NCI-H345 (cell line): ENCODE results near the gene COX19.
"Not testable (repeated sequence)": the region's sequence is repeated elsewhere in the genome, so short reads cannot be mapped to it uniquely, and the experiment has no call there.

Experiments
- DNase-seq: peaks from one replicate; lab custom pipeline; 2025; lab: John Stamatoyannopoulos, UW

Gene COX19

DNA sequence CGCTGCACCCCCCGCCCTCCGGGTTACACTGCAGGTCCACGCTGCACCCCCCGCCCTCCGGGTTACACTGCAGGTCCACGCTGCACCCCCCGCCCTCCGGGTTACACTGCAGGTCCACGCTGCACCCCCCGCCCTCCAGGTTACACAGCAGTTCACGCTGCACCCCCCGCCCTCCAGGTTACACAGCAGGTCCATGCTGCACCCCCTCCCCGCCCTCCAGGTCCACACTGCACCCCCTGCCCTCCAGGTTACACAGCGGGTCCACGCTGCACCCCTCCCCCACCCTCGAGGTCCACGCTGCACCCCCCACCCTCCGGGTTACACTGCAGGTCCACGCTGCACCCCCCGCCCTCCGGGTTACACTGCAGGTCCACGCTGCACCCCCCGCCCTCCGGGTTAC lies 51.3 kb downstream of the COX19 start:
- not testable (repeated sequence) for DNase-seq

- no peak for DNase-seq
Measured at GRCh38 chr7:923108-924041, 52.0 kb downstream of the COX19 start.

DNA sequence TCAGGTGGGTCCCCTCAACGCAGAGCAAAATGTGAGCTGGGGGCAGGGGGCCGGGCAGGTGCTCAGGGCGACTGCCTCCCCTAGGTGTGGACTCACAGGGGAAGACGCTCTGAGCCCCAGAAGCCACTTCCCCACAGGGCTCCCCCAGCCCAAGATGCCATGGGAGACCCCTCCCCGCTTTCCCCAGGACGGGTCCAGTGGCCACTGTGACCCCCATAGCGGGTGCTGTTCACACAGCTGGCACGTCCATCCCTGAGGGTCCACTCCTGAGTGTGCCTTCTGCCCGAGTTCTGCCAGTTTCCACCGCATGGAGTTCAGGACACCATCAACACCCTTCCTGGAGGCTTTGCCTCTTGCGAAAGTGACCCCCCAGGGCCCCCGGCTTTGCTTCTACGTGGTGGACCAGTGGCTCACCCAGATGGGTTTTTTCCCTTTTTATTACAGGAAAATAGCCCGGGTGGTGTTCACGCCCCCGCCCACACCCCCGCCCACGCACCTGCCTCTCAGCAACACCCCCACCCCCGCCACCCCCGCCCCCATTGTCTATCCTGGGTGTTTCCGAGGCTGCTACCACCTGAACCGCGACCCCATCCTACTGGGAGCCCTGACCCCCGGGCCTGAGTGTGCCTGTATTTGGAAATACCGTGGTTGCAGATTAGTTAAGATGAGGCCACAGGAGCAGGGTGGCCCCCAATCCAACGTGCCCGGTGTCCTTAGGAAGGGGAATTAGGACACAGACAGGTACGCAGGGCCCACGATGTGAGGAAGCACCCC lies 52.8 kb downstream of the COX19 start:
- no peak for DNase-seq

DNA sequence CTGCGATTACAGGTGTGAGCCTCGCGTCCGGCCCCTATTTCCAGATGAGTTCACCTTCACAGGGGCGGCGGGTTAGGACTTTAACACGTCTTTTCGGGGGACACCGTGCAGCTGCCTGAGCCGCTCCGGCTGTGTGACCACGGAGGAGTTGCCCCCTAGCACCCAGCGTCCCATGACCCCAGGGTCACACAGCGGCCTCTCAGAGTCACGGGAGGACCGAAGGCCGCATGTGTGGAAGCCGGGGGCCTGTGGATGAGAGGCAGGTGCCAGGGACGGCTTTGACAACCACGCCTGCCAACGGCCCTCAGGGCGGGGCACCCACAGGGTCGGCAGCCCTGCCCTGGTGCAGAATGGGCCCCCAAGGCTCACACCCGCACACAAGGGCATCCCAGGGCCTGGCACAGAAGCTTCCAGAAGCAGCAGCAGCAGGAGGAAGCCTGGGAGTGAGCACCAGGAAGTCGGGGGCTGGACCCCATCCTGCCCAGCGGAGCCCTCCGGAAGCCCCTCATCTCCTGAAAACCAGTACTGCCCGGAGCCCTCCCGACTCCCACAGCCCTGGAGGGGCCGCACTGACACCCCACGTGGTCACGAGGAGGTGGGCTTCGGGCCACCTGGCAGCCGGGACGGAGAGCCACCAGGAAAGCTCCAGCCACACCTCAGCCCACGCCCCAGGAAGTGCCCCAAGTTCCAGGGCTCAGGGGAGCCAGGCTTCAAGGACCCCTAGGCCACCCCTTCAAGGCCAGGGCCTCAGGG lies 53.6 kb downstream of the COX19 start:
- no peak for DNase-seq

GRCh38 chr7:921071-921461 lies 54.3 kb downstream of the COX19 start:
- DNase-seq: no peak

GRCh38 chr7:920351-921070 lies 54.8 kb downstream of the COX19 start:
- DNase-seq: no peak

DNA sequence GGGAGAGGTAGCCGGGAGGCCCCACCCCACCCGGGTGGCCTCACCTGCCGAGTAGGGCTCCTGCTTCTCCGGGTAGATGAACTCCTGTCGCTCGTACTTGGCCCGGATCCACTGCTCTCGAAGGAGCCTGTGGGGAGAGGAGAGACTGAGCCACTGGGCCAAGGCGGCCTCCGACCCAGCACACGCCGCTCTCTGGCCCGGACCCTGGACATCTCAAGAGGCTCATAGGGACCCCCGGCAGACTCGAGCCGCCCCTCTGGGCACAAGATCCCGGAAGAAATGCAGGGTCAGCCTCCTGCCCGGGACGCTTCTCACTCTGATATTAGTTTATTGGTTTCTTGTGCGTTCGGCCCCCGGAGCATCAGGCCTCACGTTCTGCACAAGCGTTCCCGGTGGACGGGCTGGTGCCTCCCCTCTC lies 55.4 kb downstream of the COX19 start:
- DNase-seq: peak; percentile 8

GRCh38 chr7:919114-919442 lies 56.3 kb downstream of the COX19 start:
- DNase-seq: no peak

DNA sequence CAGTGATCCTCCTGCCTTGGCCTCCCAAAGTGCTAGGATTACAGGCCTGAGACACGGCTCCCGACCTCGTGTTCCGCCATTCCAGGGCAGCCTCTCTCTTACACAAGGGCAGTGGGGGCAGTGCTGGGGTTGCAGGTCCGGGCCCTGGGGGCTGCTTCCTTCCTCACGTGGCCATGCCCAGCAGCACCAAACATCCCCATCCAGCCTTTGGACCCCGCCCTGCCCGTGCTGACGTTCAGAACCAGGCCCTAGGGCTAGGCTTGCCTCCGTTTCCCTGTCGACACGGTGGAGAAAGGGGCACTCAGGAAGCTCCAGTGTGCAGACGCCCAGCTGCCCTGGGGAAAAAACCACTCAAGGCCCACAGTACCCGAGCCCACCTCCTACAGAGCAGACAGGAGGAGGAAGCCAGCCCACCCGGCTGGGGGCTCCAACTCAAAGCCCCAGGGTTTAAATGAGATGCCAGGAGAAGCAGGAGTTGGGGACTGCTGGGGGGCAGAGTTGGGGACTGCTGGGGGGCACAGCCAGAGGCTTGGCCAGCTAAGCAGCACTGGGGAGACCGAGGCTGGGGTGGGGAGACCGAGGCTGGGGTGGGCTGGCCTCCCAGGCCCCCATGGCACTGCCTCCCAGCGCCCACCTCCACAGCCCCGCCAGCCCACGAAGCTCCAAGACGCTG lies 56.8 kb downstream of the COX19 start:
- DNase-seq: no peak

DNA sequence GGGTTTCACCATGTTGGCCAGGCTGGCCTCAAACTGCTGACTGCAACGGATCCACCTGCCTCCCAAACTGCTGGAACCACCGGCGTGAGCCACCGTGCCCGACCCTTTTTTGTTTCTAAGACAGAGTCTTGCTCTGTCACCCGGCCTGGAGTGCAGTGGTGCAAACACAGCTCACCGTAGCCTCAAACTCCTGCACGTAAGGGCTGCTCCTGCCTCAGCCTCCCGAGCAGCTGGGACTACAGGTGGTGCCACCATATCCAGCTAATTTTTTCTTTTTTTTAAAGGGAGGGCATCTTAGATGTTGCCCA lies 57.3 kb downstream of the COX19 start:
- DNase-seq: no peak

GRCh38 chr7:917255-918117 lies 57.9 kb downstream of the COX19 start:
- no peak for DNase-seq

- peak; percentile 35 for DNase-seq
Measured at GRCh38 chr7:916291-916941, 58.9 kb downstream of the COX19 start.
